ENCODE data around the gene PARD6B.

GRCh38 chr20:50691573-50692551 lies 39.5 kb upstream of the PARD6B start:
- TF ChIP-seq GATA2 (IDR thresholded peaks at IDR 0.05; ENCODE audit: low read depth, low read length) (peak; percentile 45; the same call in 1 of the 2 replicates), GATA3 (IDR thresholded peaks at IDR 0.05; ENCODE audit: low read depth, low read length) (no peak)
